GM12865 (cell line): ENCODE results near the gene RAB40AL.

Experiments used
- DNase-seq: peaks from one replicate; pipeline ENCODE4 v3.0.0; 2010; ENCODE audit warnings: low read depth
- H3K4me3 ChIP-seq: 2 replicates; pipeline ENCODE4 v1.5.1; 2011; ENCODE audit warnings: mild to moderate bottlenecking, low read depth, low read length, control low read depth
- CTCF ChIP-seq: IDR thresholded peaks from 2 replicates; pipeline ENCODE4 v1.5.1; 2011; ENCODE audit warnings: low read length, control low read depth, low read depth, inconsistent platforms; ENCODE audit not compliant: insufficient read depth; ENCODE audit errors: missing control alignments

The RAB40AL gene

GRCh38 chrX:102983205-102983604 lies 46.1 kb downstream of the RAB40AL start:
- H3K4me3 ChIP-seq, result no peak overlapping the region
- DNase-seq, result no peak
- no peak for TF ChIP-seq CTCF

- no peak for DNase-seq
- H3K4me3 ChIP-seq, result no peak overlapping the region
- TF ChIP-seq CTCF, result no peak
These were observed 48.1 kb downstream of the RAB40AL start for GRCh38 chrX:102985192-102985591.
